Adipocyte (in vitro differentiated cells): ENCODE results near the gene PASD1.

Source experiments
- DNase-seq: peaks from one replicate; pipeline ENCODE4 v3.0.0-alpha.2; 2015; ENCODE audit warnings: low read depth
- H3K27me3 ChIP-seq: replicated peaks from 2 replicates; pipeline ENCODE4 v1.7.0; 2013; ENCODE audit warnings: mild to moderate bottlenecking, low read length, moderate library complexity; ENCODE audit not compliant: control insufficient read depth, insufficient read depth
- H3K36me3 ChIP-seq: 2 replicates; pipeline ENCODE4 v1.7.0; 2013; ENCODE audit warnings: low read length, mild to moderate bottlenecking, moderate library complexity; ENCODE audit not compliant: control insufficient read depth, insufficient read depth, severe bottlenecking
- H3K4me1 ChIP-seq: 2 replicates; pipeline ENCODE4 v1.7.0; 2013; ENCODE audit warnings: mild to moderate bottlenecking, low read length, moderate library complexity; ENCODE audit not compliant: control insufficient read depth, insufficient read depth
- H3K4me3 ChIP-seq: 2 replicates; pipeline ENCODE4 v1.7.0; 2013; ENCODE audit warnings: mild to moderate bottlenecking, low read length, moderate library complexity
- H3K9ac ChIP-seq: 2 replicates; pipeline ENCODE4 v1.7.0; 2013; ENCODE audit warnings: mild to moderate bottlenecking, low read length, moderate library complexity
- H3K9me3 ChIP-seq: 2 replicates; pipeline ENCODE4 v1.7.0; 2013; ENCODE audit warnings: mild to moderate bottlenecking, low read length, moderate library complexity; ENCODE audit not compliant: control insufficient read depth

Gene PASD1

DNA sequence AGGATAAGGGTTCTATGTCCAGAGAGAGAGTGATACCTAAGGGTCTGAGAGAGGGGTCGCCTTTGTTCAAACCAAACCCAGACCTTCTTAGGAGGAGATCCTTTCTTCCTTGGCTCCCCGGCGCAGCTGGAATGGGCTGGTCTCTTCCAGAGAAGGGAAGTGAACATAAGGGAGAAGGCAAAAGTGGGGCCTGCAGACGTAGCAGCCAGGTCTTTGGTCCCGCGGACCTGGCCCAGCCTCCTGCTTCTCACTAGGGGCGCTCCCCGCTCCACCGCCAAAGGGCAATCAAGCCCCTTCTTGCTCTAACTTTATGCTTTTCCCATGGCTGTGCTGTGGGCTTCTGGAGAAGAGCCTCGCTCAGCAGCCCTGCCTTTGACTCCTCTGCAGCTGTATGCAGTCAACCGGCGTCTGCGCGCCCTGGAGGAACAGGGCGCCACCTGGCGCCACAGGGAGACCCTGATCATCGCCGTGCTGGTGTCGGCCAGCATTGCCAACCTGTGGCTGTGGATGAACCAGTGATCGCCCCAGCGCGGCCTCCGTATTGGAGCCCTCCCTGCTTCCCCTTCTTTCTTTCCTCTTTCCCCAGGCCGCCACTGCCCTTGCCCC, 158.9 kb downstream of the PASD1 start:
- peaks cover 11% of the 10 kb centered on the region for H3K9me3 ChIP-seq
- peaks cover 32% of the 10 kb centered on the region for H3K27me3 ChIP-seq
- no peak overlapping the region for H3K9ac ChIP-seq
- DNase-seq, result no peak
- H3K4me3 ChIP-seq, result no peak overlapping the region
- no peaks in the 10 kb centered on the region for H3K36me3 ChIP-seq
- no peaks in the 10 kb centered on the region for H3K4me1 ChIP-seq

- DNase-seq, result no peak
- no peaks in the 10 kb centered on the region for H3K36me3 ChIP-seq
These were observed 159.8 kb downstream of the PASD1 start for GRCh38 chrX:151723156-151723760.

GRCh38 chrX:151724563-151725337, 161.3 kb downstream of the PASD1 start:
- H3K36me3 ChIP-seq, result no peaks in the 10 kb centered on the region
- H3K4me3 ChIP-seq, result no peak overlapping the region
- peaks cover 41% of the 10 kb centered on the region for H3K27me3 ChIP-seq
- peaks cover 11% of the 10 kb centered on the region for H3K9me3 ChIP-seq
- DNase-seq, result no peak
- no peaks in the 10 kb centered on the region for H3K4me1 ChIP-seq
- no peak overlapping the region for H3K9ac ChIP-seq

More at GRCh38 chrX:151723156-151723760, 159.8 kb downstream of the PASD1 start:
- Histone ChIP-seq H3K4me1 (no peaks in the 10 kb centered on the region), H3K27me3 (peaks cover 37% of the 10 kb centered on the region), H3K9ac (no peak overlapping the region), H3K9me3 (peaks cover 11% of the 10 kb centered on the region), H3K4me3 (no peak overlapping the region)

GRCh38 chrX:151725338-151725614, 161.8 kb downstream of the PASD1 start:
- DNase-seq, result no peak
- H3K9ac ChIP-seq, result no peak overlapping the region
- peaks cover 11% of the 10 kb centered on the region for H3K9me3 ChIP-seq
- no peaks in the 10 kb centered on the region for H3K4me1 ChIP-seq
- H3K4me3 ChIP-seq, result no peak overlapping the region
- no peaks in the 10 kb centered on the region for H3K36me3 ChIP-seq
- H3K27me3 ChIP-seq, result peaks cover 46% of the 10 kb centered on the region
